A673 (cell line): ENCODE measurements around the gene UBTD1. TPM values are rescaled to one million over a fixed set of nuclear protein-coding genes. Genes with fewer than 3 reads are reported as not detected.

ENCODE experiments used
- BruUV-seq: library from RNA; stranded (reverse); fragments of 400-500 nt; replicated peaks from 2 replicates; lab custom pipeline; 2021; lab: Mats Ljungman, UMichigan
- CTCF ChIA-PET: fragments of 300-600 bp; sonication (Branson Sonifier 250); formaldehyde crosslinking; loops from one replicate; lab custom pipeline; 2022; ENCODE audit warnings: antibody characterized with exemption; lab: Charles Lee
- POLR2A ChIA-PET: fragments of 300-600 bp; sonication (Branson Sonifier 250); formaldehyde crosslinking; loops from one replicate; lab custom pipeline; 2022; ENCODE audit warnings: antibody characterized with exemption; ENCODE audit not compliant: low non-redundant PET; lab: Charles Lee
- DNase-seq: peaks from one replicate; pipeline ENCODE4 v3.0.0-alpha.2; 2015; ENCODE audit warnings: low spot score
- H3K27ac ChIP-seq: fragments of 200-600 bp; sonication (generic); 2 replicates; pipeline ENCODE4 v1.5.1; 2016; ENCODE audit warnings: mixed run types, low read depth, mild to moderate bottlenecking, mixed read lengths, antibody characterized with exemption, low read length; ENCODE audit not compliant: poor library complexity, severe bottlenecking
- H3K27me3 ChIP-seq: fragments of 200-600 bp; sonication (generic); replicated peaks from 2 replicates; pipeline ENCODE4 v1.6.1; 2017; ENCODE audit warnings: mixed run types, low read depth, mild to moderate bottlenecking, mixed read lengths, antibody characterized with exemption, low read length; ENCODE audit not compliant: insufficient read depth, poor library complexity
- H3K36me3 ChIP-seq: fragments of 200-600 bp; sonication (generic); 2 replicates; pipeline ENCODE4 v1.6.1; 2016; ENCODE audit warnings: mixed run types, mild to moderate bottlenecking, mixed read lengths, antibody characterized with exemption, low read length; ENCODE audit not compliant: insufficient read depth, poor library complexity, severe bottlenecking
- H3K4me1 ChIP-seq: fragments of 200-600 bp; sonication (generic); 2 replicates; pipeline ENCODE4 v1.6.1; 2017; ENCODE audit warnings: mixed run types, mild to moderate bottlenecking, mixed read lengths, antibody characterized with exemption, low read length; ENCODE audit not compliant: insufficient read depth, poor library complexity, severe bottlenecking
- H3K4me3 ChIP-seq: fragments of 200-600 bp; sonication (generic); 2 replicates; pipeline ENCODE4 v1.5.1; 2016; ENCODE audit warnings: low read depth, mixed run types, mild to moderate bottlenecking, mixed read lengths, low read length; ENCODE audit not compliant: poor library complexity, severe bottlenecking
- H3K9me3 ChIP-seq: fragments of 200-600 bp; sonication (generic); 2 replicates; pipeline ENCODE4 v1.6.1; 2016; ENCODE audit warnings: mixed run types, low read depth, mild to moderate bottlenecking, mixed read lengths, antibody characterized with exemption, low read length; ENCODE audit not compliant: poor library complexity, severe bottlenecking
- EZH2 ChIP-seq: fragments of 200-600 bp; sonication (generic); IDR thresholded peaks from 2 replicates; pipeline ENCODE4 v1.6.1; 2017; ENCODE audit warnings: borderline replicate concordance, low read depth, mild to moderate bottlenecking, mixed read lengths, antibody characterized with exemption, low read length; ENCODE audit not compliant: poor library complexity, severe bottlenecking
- intact Hi-C: fragments of 100-400 bp; cut with micrococcal nuclease; formaldehyde crosslinking; loops from one replicate; pipeline ENCODE4 v1.10.0; 2022; ENCODE audit not compliant: unreplicated experiment
- total RNA-seq: library from RNA; stranded (reverse); gene quantifications from 2 replicates; pipeline ENCODE4 v1.2.3, GENCODE V29; 2021
- TF ChIP-seq, protein P1 (sequence below): fragments of 300-800, 200-600 bp; sonication (generic); conservative IDR thresholded peaks from 2 replicates; pipeline ENCODE4 v1.5.1; 2017; ENCODE audit warnings: low read depth, mild to moderate bottlenecking, antibody characterized with exemption, low read length, moderate library complexity, mixed read lengths

The UBTD1 gene
- total RNA-seq, 1 experiment from 2014 or later: 3.1 TPM

DNA sequence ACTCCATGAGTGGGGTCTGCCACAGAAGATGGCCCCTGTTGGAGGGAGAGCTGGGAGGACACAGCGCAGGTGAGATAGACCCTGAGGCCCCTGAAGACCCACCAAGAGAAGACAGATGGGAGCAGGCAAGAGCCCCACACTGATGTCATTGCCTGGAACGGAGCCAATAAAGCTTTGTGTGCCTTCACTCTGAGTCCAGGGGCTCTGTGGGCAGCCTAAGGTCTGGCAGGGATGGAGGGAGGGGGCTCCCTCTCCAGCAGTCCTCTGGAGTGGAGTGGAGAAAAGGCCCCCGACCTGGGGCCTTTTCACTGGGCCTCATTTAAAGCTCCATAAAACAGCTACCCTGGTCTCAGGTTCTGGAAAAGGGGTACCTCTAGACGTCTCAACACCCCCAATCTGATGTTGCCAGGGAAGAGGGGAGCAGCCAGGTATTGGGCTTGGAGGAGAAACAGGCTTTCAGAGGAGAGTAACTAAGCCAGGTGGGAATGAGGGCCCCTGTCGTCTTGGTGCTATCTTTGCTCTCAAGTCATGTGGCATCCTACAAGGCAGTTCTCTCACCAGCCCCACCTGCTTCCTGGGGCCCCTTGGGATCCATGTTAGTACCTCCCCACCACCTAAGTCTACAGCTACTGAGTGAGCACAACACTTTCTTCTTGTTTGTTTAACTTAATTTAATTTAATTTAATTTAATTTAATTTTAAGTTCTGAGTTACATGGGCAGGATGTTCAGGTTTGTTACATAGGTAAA is 92.2 kb downstream of the UBTD1 start:
- TF ChIP-seq EZH2: no peak
- TF ChIP-seq, protein P1, sequence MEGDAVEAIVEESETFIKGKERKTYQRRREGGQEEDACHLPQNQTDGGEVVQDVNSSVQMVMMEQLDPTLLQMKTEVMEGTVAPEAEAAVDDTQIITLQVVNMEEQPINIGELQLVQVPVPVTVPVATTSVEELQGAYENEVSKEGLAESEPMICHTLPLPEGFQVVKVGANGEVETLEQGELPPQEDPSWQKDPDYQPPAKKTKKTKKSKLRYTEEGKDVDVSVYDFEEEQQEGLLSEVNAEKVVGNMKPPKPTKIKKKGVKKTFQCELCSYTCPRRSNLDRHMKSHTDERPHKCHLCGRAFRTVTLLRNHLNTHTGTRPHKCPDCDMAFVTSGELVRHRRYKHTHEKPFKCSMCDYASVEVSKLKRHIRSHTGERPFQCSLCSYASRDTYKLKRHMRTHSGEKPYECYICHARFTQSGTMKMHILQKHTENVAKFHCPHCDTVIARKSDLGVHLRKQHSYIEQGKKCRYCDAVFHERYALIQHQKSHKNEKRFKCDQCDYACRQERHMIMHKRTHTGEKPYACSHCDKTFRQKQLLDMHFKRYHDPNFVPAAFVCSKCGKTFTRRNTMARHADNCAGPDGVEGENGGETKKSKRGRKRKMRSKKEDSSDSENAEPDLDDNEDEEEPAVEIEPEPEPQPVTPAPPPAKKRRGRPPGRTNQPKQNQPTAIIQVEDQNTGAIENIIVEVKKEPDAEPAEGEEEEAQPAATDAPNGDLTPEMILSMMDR: no peak
- Histone ChIP-seq H3K27ac (no peak overlapping the region), H3K9me3 (no peaks in the 10 kb centered on the region), H3K4me3 (no peak overlapping the region), H3K4me1 (no peaks in the 10 kb centered on the region), H3K36me3 (no peaks in the 10 kb centered on the region), H3K27me3 (no peaks in the 10 kb centered on the region)
- CTCF ChIA-PET: no interaction called here
- DNase-seq: no peak
- BruUV-seq: no TSS peak
- intact Hi-C loops: no loop called here
- POLR2A ChIA-PET: no interaction called here

DNA sequence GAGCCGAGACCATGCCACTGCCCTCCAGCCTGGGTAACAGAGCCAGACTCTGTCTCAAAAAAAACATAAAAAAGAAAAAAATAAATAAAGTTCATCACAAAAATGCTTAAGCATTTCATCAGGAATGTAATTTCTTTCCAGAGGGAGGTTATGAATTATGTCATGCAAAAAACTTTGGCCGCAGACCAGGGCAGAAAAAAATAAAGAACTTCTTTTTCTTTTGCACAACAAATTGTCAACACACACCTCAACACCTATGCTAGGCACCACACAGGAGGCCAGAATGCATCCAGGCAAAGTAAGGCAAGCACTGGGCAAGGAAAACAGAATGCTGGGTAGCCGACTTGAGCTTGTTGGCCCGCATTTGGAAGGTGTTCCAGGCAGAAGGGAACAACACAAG is 94.7 kb downstream of the UBTD1 start:
- Histone ChIP-seq H3K27ac (no peak overlapping the region), H3K27me3 (no peaks in the 10 kb centered on the region), H3K4me1 (no peaks in the 10 kb centered on the region), H3K36me3 (no peaks in the 10 kb centered on the region), H3K9me3 (no peaks in the 10 kb centered on the region), H3K4me3 (no peak overlapping the region)
- CTCF ChIA-PET: no interaction called here
- DNase-seq: no peak
- POLR2A ChIA-PET: no interaction called here
- intact Hi-C loops: no loop called here
- TF ChIP-seq, protein P1: no peak
- TF ChIP-seq EZH2: no peak
- no TSS peak for BruUV-seq

DNA sequence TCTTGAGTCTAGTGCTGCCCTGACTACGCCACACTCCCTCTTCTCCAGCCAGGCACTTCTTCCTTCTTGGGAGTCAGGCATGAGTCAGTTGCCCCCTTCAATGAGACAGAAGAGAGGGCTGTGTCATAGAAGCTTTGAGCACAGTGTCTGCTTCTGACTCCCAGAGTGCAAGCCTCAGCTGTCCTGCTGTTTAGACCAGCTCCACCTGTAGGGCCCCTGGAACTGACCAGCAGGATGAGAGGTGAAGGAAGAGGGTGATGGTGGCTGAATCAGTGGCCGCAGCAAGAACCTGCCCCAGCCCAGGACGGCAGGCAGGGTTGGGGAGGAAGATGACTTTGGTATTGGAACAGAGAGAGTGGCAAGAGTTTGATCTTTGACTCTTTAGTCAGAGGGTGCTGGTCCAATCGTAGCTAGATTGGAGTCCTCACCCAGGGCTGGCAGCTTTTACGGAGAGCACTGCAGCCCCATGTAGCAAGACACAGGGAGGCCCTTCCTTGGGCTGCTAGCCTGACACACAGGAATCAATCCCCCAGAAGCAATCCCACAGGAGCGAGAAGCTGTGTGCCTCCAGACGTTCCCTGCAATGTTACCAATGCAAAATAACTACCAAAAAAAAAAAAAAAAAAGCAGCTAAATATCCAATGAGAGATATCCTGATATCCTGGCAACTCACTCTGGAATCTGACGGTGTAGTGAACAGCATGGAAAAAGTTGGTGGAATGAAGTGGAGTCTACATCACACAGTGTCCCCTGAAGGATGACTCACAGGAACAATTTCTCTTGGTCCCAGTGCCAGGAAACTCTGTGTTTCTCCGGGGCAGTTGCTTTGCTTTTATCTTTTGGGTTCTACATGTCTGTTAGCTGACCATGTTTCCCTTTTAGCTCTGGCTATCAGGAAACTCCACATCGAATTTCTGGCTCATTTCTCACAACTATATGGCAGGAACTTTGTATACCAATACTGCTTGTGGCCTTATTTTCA is 97.7 kb downstream of the UBTD1 start:
- no peak for DNase-seq
- Histone ChIP-seq H3K36me3 (no peaks in the 10 kb centered on the region), H3K4me3 (no peak overlapping the region), H3K9me3 (no peaks in the 10 kb centered on the region), H3K27ac (no peak overlapping the region), H3K4me1 (no peaks in the 10 kb centered on the region), H3K27me3 (no peaks in the 10 kb centered on the region)
- POLR2A ChIA-PET: no interaction called here
- TF ChIP-seq, protein P1: no peak
- no peak for TF ChIP-seq EZH2
- CTCF ChIA-PET: no interaction called here
- intact Hi-C loops: no loop called here
- no TSS peak for BruUV-seq
